Astrocyte of the spinal cord (primary cell): Measurements from ENCODE around the gene SLC37A4.
A peak's percentile ranks its signal among the peaks of the same experiment; 100 is the strongest.

Experiments
- DNase-seq: peaks from one replicate; pipeline ENCODE4 v3.0.0; 2011; ENCODE audit warnings: low read depth, low spot score
- H3K4me3 ChIP-seq: 2 replicates; pipeline ENCODE4 v1.5.1; 2011; ENCODE audit warnings: low read depth, mild to moderate bottlenecking, low read length, moderate library complexity
- CTCF ChIP-seq: IDR thresholded peaks from 2 replicates; pipeline ENCODE4 v1.5.1; 2012; ENCODE audit warnings: low read depth, mild to moderate bottlenecking, low read length, inconsistent platforms
- in situ Hi-C: cut with HindIII; loops from 2 replicates; pipeline ENCODE4 v1.10.0; 2017; ENCODE audit warnings: low sequenced_read_pairs

SLC37A4 gene

DNA sequence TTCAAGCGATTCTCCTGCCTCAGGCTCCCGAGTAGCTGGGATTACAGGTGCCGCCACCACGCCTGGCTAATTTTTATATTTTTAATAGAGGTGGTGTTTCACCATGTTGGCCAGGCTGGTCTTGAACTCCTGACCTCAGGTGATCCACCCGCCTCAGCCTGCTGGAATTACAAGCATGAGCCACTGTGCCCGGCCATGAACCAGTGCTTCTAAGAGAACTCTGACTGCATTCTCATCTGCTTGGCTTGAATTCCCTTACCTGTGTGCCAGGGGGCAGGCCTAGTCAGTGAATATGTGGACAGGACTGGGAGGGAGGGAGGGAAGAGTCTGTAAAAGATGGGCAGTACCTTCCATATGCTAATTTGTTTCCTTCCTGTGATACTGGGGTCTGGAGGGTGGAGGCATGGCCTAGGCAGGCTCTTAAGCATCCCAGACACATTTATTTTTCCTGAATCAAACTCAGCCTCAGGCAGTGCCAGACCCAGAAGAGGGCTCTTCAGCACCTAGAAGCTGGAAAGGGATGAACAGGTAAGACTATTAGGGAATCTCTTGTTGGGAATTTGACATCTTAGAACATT lies 19.1 kb downstream of the SLC37A4 start:
- H3K4me3 ChIP-seq = no peak overlapping the region
- no peak for TF ChIP-seq CTCF
- in situ Hi-C loops = no loop called here
- no peak for DNase-seq

GRCh38 chr11:119006656-119007055 lies 24.0 kb downstream of the SLC37A4 start:
- DNase-seq = no peak
- in situ Hi-C loops = no loop called here
- H3K4me3 ChIP-seq = no peak overlapping the region
- no peak for TF ChIP-seq CTCF

GRCh38 chr11:119000906-119001305 lies 29.8 kb downstream of the SLC37A4 start:
- no peak overlapping the region for H3K4me3 ChIP-seq
- DNase-seq = no peak
- TF ChIP-seq CTCF = no peak
- in situ Hi-C loops = no loop called here

DNA sequence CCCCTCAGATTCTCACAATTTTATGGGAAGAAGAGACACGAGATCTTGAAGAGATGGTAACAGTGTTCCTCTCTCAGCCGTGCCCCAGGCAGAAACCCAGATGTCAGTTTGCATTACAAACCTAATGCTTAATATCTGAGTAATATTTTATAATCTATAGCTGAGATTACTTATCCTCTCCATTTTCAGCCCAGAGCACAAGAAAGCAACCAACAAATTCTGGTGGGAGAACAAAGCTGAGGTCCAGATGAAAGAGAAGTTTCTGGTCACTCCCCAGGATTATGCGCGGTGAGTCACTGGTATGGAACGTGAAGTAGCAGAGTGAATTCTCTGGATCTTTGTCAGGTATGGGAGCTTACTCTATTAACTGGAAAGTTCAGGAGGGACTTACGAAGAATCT lies 31.9 kb downstream of the SLC37A4 start:
- no peak for TF ChIP-seq CTCF
- H3K4me3 ChIP-seq = peak overlapping the region; percentile 67
- in situ Hi-C loops = no loop called here
- peak; percentile 76 for DNase-seq

GRCh38 chr11:118998388-118998717 lies 32.3 kb downstream of the SLC37A4 start:
- DNase-seq = peak; percentile 16
- TF ChIP-seq CTCF = no peak
- in situ Hi-C loops = no loop called here
- H3K4me3 ChIP-seq = peak overlapping the region; percentile 67

- DNase-seq = peak; percentile 86
- no peak for TF ChIP-seq CTCF
- in situ Hi-C loops = no loop called here
- peak within 1 kb of the TSS; percentile 67 for H3K4me3 ChIP-seq
Measured at GRCh38 chr11:118997627-118998387, 32.9 kb downstream of the SLC37A4 start, which contains the start of gene CENATAC. CENATAC (plus strand) TSS chr11:118998138; CDS start chr11:118998198, 60 bp downstream.
